Gastrocnemius medialis (tissue), 4 donors: ENCODE results near the gene OR51F1.
"Not testable (repeated sequence)": the region's sequence is repeated elsewhere in the genome, so short reads cannot be mapped to it uniquely, and the experiment has no call there.

Experiments used
- POLR2A ChIP-seq, 2 donors: fragments of 450-650 bp; IDR thresholded peaks; one replicate each; pipeline ENCODE4 v1.6.1; 2017; ENCODE audit warnings: antibody characterized with exemption in 2 of 2, mild to moderate bottlenecking in 2 of 2, moderate library complexity in 2 of 2
- TF ChIP-seq, protein P1 (sequence below), 5 experiments: fragments of 450-650 bp in 3 of 5; fragments of 200-600 bp in 2 of 5; sonication (generic) in 2 of 5; IDR thresholded peaks in 4 of 5; conservative IDR thresholded peaks in 1 of 5; 1 replicate in 4 of 5; 2 replicates in 1 of 5; pipeline ENCODE4 v1.5.1; 2016 to 2019; ENCODE audit warnings: antibody characterized with exemption in 5 of 5, mild to moderate bottlenecking in 3 of 5, moderate library complexity in 3 of 5

DNA sequence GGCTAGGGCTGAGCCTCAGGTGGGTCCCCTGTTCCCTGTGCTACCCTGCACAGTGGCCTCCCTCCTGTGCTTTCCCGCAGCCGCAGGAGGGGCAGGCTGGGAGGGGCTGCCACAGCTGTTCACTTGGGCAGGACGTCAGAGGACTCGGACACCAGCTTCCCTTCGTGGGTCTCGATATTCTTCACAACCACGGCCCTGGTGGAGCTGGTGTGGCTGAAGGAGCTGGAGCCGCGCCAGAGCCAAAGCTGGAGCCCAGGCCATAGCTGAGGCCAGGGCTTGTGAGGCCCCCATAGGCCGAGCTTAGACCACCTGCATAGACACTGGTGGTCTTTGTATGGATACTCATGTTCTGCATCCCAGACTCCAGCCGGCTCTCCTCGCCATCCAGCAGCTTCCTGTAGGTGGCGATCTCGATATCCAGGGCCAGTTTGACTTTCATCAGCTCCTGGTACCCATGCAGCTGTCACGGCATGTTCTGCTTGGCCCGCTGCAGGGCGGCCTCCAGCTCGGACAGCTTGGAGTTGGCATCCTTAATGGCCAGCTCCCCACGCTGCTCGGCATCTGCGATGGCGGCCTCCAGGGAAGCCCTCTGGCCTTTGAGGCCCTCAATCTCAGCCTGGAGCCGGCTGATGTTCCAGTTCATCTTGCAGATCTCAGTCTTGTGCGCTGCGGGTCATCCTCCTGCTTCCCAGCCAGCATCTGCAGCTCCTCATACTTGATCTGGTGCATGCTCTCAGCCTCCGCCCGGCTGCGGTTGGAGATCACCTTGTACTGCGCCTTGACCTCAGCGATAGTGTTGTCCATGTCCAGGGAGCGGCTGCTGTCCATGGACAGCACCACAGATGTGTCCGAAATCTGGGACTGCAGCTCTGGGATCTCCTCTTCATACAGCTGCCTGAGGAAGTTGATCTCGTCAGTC lies 46.9 kb downstream of the OR51F1 start:
- TF ChIP-seq, protein P1, sequence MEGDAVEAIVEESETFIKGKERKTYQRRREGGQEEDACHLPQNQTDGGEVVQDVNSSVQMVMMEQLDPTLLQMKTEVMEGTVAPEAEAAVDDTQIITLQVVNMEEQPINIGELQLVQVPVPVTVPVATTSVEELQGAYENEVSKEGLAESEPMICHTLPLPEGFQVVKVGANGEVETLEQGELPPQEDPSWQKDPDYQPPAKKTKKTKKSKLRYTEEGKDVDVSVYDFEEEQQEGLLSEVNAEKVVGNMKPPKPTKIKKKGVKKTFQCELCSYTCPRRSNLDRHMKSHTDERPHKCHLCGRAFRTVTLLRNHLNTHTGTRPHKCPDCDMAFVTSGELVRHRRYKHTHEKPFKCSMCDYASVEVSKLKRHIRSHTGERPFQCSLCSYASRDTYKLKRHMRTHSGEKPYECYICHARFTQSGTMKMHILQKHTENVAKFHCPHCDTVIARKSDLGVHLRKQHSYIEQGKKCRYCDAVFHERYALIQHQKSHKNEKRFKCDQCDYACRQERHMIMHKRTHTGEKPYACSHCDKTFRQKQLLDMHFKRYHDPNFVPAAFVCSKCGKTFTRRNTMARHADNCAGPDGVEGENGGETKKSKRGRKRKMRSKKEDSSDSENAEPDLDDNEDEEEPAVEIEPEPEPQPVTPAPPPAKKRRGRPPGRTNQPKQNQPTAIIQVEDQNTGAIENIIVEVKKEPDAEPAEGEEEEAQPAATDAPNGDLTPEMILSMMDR (IDR thresholded peaks at IDR 0.05 in 4 of 5, conservative IDR thresholded peaks at IDR 0.05 in 1 of 5): not testable (repeated sequence)
- not testable (repeated sequence) for TF ChIP-seq POLR2A (IDR thresholded peaks at IDR 0.05)
